Stimulated activated CD8-positive, alpha-beta memory T cell treated with anti-CD3 and anti-CD28 coated beads, Interleukin-4, amount 100 ng/mL, for 48 hours (primary cell): Measurements from ENCODE around the gene CD4.
"Not testable (repeated sequence)": the region's sequence is repeated elsewhere in the genome, so short reads cannot be mapped to it uniquely, and the experiment has no call there.

ENCODE experiments used
- DNase-seq: peaks from one replicate; pipeline ENCODE4 v3.0.0-alpha.2; 2020

CD4 gene

DNA sequence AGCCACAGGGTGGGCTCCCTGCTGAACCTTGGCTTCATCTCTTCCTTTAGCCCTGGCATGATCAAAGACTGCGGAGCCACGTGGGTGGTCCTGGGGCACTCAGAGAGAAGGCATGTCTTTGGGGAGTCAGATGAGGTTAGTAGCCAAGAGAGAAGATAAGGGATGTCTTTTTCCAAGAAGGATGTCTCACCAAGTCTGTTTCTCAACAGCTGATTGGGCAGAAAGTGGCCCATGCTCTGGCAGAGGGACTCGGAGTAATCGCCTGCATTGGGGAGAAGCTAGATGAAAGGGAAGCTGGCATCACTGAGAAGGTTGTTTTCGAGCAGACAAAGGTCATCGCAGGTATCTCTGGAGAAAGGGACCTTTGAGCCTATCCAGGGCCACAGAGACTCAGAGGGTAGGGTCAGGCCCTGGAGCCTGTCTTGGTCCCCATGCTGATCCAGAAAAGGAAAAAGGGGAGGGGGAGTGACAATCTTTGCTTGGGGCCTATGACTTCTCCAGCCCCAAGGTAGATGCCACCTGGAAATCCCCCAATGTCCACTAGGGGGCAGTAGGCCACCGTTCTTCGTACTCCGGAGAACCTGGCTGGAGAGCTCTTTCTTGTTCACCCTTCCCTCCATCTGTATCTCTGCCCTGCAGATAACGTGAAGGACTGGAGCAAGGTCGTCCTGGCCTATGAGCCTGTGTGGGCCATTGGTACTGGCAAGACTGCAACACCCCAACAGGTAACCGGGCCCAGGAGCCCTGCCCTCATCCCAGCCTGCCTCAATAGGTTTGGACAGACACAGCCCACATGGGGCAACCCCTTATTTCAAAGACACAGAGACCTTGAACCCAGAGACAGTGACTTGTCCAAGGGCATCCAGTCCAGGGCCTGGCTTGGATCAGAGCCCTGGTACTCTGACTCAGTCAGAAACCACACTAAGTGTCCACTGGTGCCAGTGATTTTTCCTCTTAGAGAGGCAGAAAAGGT is 80.0 kb downstream of the CD4 start:
- peak; percentile 91 for DNase-seq

DNA sequence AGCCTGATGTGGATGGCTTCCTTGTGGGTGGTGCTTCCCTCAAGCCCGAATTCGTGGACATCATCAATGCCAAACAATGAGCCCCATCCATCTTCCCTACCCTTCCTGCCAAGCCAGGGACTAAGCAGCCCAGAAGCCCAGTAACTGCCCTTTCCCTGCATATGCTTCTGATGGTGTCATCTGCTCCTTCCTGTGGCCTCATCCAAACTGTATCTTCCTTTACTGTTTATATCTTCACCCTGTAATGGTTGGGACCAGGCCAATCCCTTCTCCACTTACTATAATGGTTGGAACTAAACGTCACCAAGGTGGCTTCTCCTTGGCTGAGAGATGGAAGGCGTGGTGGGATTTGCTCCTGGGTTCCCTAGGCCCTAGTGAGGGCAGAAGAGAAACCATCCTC is 81.0 kb downstream of the CD4 start:
- not testable (repeated sequence) for DNase-seq
